Thyroid gland (tissue), 4 donors: ENCODE results near the gene PCARE.

ENCODE experiments used
- CTCF ChIP-seq, 6 experiments: fragments of 200-600 bp in 3 of 6; fragments of 450-650 bp in 3 of 6; sonication (generic) in 3 of 6; IDR thresholded peaks; one replicate each; pipeline ENCODE4 v1.5.1; 2016 to 2019; ENCODE audit warnings: antibody characterized with exemption in 6 of 6, mild to moderate bottlenecking in 2 of 6, inconsistent platforms in 1 of 6, moderate library complexity in 1 of 6
- POLR2A ChIP-seq, 2 donors: fragments of 450-650 bp; IDR thresholded peaks; one replicate each; pipeline ENCODE4 v1.6.1; 2017; ENCODE audit warnings: antibody characterized with exemption in 2 of 2, mild to moderate bottlenecking in 2 of 2, moderate library complexity in 1 of 2

DNA sequence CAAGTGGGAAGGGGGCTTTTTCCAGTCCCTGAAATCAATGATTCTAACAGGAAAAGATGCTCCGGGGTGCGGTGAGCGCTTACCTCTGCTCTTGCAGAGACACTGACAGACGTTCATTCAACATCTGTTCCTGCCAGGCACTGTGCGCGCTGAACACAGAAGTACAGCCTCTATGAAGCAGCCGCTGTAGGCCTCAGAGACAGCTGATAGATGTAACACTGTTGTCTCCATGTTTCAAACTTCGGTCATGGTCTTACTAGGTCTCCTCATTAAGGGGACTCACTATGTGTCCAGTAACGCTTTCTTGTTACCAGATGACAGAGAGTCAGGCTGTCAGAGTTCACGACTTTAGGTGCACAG, 40.2 kb upstream of the PCARE start:
- no peak for TF ChIP-seq CTCF (IDR thresholded peaks at IDR 0.05)
- no peak for TF ChIP-seq POLR2A (IDR thresholded peaks at IDR 0.05)
